NCI-H187 treated with DMSO at 0.1 percent for 48 hours (cell line): ENCODE results near the gene RAD18.

Experiments
- DNase-seq: peaks from one replicate; lab custom pipeline; 2025; lab: John Stamatoyannopoulos, UW

RAD18 gene

DNA sequence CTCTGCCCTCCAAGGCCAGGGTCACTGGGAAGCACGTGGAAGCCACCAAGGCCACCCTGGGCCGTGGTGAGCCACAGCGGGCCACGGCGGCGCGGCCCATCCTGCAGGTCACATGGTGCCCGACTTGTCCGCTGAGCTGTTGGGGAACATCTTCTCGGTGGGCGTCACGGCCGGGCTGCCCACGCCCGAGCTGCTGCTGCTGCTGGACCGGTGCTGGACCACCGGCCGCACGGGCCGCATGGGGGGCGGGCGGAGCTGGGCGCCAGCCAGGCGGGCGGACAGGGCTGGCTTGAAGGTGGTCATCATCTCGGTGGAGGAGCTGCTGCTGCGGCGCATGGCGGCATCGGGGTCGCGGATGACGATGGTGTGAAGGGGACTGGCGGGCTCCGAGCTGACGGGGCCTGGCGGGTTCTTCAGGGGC is 22.1 kb upstream of the RAD18 start:
- DNase-seq, result no peak

- DNase-seq, result no peak
Observed at GRCh38 chr3:8984526-8984925, 21.3 kb upstream of the RAD18 start.

GRCh38 chr3:8984081-8984480 is 20.8 kb upstream of the RAD18 start:
- DNase-seq, result no peak

- no peak for DNase-seq
Observed at GRCh38 chr3:8983591-8983990, 20.3 kb upstream of the RAD18 start.

GRCh38 chr3:8983026-8983425 is 19.8 kb upstream of the RAD18 start:
- DNase-seq, result no peak

DNA sequence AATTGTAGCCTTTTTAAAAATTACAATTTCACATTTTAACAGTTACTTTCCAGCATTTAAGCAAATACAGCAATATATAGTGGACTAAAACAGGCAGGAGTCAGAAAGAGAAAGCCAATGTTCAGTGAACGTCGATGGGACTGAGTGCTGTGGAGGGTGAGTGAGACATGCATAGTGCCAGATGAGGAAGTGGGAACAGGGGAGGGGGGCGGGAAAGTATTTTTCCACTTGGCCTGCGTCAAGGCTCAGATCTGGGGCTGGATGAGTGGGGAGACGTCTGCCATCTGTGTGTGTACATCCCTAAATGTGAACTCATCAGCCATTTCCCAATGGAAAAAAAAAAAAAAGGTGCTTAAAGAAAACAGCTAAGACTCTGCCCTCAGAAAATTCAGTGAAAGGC is 19.2 kb upstream of the RAD18 start:
- no peak for DNase-seq

DNA sequence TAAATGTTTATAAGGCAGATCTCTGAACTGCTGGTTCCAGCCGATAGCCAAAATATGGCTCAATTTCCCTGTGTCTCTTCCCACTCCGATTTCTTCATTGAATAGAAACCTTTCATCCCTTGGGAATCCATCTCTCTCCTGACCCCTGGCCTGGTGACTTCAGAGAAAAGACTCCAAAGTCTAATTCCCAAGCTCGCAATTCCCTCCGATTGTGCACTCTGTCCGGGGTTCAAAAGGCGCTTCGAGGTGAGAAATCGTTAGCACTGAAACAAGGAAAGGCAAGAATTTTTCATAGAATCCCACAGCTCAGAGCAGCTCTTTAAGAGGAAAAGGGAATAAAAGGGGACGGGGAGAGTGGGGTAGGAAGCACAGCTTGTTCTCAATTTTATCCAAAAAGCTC is 18.4 kb upstream of the RAD18 start:
- DNase-seq, result no peak

DNA sequence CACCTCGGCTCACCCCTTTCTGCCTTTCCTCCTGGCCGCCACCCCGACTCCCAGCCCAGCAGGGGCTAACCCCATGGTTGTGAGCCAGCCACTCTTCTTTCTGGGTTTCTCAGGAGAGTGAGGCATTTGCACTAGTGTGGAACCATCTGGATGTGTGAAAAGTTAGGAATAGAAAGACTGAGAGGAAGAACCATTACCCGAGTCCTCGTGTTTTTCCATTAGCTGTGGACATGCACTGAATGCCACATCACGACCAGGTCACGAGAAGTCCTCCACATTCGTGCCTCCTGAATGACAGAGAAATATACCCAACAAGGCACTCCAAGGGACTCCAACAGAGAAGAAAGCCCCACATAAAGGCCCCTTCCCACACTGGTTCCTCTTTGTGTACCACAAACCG is 18.0 kb upstream of the RAD18 start:
- DNase-seq, result no peak

DNA sequence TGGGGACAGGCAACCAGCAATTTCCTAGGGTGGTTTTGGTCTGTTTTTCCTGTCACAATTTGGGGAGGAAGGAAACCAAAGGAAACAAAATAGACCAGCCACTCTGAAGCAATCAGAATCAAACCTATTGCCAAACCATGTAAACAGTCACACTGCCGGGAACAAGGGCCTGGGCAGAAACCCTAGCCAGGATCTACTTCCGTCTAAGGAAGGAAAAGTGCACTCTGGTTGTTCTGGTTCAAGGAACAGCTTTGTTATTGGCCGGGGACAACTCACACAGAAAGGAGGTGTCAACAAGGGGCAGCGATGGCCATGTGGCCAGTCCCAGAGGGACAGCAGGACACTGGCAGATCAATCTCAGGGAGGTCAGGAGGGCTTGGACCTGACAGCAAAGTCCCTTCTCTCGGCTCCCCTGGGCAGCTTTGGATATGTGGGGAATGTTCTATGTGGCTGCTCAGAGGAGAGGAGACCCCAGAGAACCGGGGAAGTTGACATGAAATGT is 17.5 kb upstream of the RAD18 start:
- no peak for DNase-seq

DNA sequence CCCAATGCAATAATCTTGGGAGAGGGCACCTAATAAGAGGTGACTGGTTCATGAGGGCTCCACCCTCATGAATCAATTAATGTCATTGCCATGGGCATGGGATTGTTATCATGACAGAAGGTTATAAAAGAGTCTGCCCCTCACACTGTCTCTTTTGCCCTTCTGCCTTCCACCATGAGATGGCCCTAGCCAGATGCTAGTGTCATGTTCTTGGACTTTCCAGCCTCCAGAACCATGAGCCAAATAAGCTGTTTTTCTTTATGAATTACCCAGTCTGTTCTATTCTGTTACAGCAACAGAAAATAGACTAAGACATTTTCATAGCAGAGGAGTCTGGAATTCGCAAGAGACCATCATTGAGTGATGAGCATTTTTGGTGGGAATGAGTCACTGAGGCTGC is 16.0 kb upstream of the RAD18 start:
- no peak for DNase-seq

DNA sequence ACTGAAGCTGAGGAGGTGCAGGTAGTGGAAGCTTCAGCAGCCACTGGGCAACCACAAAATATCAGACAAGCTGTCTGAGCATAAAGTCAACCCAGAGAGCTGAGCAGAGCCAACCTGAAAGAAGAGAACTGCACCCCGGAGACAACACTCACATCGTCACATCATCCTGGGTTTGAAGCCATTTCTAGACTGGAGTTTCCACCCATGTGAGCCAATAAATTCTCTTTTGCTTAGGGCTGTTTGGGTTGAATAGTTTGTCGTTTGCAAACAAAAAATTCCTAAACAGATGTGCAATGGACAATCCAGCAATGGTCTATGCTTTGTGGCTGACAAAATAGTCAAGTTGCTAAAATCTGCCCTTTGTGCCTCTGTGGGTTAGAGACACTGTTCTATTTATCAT is 15.3 kb upstream of the RAD18 start:
- no peak for DNase-seq

GRCh38 chr3:8976540-8977182 is 13.4 kb upstream of the RAD18 start:
- no peak for DNase-seq

GRCh38 chr3:8975081-8976020 is 12.1 kb upstream of the RAD18 start:
- DNase-seq, result no peak

DNA sequence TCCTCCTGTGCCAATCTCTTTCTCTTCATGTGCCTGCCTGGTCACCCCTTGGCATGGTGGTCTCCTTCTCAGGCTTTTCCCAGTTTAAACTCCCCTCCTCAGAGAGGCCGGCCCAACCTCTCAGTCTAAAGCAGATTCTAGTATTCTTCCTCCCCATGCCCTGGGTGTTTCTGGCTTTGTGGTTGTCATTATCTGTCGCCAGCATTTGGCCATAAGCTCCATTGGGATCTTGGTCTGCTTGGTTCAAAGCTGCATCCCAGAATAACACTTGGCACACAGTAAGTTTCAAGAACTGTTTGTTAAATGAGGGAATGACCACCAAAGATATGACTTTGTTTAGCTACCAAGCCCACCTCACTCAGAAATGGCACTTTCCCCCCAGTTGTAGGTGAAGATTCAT is 11.2 kb upstream of the RAD18 start:
- DNase-seq, result no peak

- DNase-seq, result no peak
Observed at GRCh38 chr3:8972639-8973038, 9.4 kb upstream of the RAD18 start.

GRCh38 chr3:8970971-8971589 is 7.8 kb upstream of the RAD18 start:
- DNase-seq, result no peak

DNA sequence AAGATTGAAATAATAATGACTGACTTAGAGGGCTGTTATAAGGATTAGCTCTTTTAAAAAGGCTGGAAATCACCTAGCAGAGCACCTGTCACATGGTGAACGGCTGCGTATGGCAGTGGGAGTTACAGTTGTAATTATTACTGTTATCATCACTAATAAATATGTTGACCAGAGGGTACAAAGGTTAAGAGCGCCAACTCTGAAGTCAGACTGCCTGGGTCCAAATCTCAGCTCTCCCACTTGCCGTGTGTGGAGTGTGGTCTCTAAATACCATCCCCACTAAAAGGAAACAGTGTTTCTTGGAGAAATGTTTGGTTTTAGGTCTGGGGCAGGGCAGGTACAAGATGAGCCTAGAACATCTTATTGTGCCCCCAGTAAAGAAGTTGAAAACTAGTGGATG is 6.0 kb upstream of the RAD18 start:
- no peak for DNase-seq

DNA sequence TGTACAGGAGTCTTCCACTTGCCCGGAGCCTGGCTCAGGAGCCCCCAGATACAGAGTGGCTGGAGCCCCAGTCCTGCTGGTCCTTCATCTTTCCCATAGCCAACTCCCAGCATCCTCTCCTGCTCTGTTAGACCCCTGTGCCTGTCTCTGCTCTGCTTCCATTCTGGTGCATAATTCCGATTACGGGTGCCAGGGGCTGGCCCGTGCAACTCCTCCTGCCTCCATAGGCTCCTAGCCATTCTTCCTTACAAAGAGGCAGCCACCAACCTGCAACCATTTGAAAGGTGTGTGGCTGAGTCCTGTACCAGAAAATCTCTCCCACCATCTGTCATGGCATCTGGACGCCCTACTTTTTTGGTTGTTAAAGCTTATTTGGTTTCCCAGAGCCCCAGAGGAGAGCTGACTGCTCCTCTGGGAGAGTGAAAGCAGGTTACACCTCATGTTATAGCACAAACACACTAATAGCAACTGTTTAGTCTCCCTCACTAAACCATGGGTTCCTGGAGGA is 5.2 kb upstream of the RAD18 start:
- DNase-seq, result no peak

DNA sequence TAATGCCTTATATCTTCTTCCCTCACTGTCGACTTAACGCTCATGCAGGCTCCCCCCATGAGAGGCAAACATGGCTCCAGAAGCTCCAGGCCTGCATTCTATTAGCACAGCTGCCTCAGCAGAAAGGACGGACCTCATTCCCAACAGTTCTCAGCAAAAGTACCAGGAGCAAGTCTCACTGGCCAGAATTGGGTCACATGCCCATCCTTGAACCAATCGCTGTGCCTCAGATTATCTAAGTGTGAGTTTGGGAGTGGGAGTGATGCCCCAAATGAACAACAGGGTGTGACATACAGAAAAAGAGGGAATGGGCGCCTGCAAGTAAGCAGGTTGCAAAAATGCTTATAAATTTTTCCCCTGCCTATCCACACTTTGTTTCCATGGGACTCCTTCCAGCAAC is 4.3 kb upstream of the RAD18 start:
- no peak for DNase-seq

DNA sequence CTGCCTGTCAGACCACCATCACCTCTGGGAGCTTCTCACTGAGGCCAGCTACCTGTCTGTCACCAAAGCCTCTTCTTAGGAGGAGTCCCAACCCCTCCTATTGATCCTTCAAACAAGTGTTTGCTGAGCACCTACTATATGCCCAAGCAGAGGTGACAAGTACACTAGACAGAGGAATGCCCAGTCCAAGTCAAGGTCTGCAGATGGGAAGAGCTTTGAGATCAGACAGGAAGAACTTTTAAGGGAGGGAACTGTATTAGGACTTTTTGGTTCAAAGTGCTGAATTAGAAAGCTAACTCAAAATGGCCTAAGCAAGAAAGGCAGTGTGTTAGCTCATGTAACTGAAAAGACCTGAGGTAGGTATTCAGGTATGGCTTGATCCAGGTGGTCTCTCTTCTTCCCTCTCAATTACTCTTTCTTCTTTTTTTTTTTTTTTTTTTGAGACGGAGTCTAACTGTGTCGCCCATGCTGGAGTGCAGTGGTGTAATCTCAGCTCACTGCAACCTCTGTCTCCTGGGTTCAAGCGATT is 3.6 kb upstream of the RAD18 start:
- no peak for DNase-seq

DNA sequence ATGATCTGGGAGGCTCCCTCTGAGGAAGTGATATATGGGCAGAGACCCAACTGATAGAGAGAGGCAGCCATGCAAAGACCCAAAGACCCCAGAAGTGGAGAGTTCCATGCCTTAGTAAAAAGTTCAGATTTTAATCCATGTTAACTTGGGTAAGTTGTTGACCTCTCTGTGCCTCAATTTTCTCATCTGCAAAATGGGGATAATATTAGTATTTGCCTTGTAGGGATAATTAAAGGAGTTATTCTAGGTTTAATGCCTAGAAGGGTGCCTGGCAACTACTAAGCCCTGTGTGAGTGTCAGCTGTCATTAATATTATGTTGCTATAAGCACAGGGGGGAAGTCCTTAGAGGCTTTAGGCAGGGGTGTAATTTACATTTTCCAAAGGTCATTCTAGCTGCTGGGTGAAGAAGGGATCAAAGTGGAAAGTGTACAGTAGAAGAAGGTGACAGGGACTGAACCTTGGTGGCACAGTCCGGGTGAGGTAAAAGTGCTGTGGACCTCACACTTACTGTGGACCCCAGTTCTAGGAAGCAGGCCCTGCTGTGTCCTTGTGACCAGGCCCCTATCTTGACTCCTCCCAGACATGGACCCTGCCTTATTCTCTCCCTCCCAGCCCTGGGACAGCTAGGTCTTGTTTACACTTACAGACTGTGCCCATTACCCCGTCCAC is 3.0 kb upstream of the RAD18 start:
- no peak for DNase-seq
